ENCODE measurements around the gene TDRD9.
A peak's percentile ranks its signal among the peaks of the same experiment; 100 is the strongest.

The TDRD9 gene

DNA sequence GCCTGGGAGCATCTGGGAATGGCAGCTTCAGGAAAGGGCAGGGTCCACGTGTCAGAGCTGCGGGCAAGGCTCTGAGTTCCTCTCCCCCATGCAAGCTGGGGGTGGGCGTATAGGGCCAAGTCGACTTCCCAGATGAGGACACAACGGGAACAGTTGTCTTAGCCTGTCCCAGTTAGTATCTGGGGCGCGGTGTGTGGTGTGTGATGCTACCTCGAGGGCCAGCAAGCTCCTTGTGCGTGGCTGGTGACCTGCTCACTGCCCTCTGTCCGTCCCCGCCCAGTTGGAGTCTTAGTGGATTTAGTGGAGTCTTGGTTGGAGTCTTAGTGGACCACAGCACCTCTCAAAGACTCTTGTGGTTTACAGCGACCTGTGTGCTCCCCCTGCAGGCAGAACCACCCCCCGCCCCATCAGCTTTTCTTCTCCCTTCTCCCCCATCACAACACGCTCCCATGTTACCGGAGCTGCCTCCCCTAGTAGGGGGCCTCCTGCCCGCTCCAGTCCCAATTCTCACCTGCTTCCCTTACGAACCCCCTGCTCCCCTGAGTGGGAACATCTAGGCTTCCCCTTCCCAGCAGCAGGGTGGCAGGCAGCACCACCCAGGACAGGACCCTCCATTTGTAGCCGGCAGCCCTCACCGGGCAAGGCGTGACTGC, 165.9 kb downstream of the TDRD9 start:
- no peaks in the 10 kb centered on the region for H3K4me1 ChIP-seq (ENCODE audit: insufficient read depth, poor library complexity, severe bottlenecking)
- H3K36me3 ChIP-seq (ENCODE audit: low read depth), result no peaks in the 10 kb centered on the region
- TF ChIP-seq, protein P1, sequence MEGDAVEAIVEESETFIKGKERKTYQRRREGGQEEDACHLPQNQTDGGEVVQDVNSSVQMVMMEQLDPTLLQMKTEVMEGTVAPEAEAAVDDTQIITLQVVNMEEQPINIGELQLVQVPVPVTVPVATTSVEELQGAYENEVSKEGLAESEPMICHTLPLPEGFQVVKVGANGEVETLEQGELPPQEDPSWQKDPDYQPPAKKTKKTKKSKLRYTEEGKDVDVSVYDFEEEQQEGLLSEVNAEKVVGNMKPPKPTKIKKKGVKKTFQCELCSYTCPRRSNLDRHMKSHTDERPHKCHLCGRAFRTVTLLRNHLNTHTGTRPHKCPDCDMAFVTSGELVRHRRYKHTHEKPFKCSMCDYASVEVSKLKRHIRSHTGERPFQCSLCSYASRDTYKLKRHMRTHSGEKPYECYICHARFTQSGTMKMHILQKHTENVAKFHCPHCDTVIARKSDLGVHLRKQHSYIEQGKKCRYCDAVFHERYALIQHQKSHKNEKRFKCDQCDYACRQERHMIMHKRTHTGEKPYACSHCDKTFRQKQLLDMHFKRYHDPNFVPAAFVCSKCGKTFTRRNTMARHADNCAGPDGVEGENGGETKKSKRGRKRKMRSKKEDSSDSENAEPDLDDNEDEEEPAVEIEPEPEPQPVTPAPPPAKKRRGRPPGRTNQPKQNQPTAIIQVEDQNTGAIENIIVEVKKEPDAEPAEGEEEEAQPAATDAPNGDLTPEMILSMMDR (IDR thresholded peaks at IDR 0.05; ENCODE audit: poor library complexity, severe bottlenecking), result no peak
- no peaks in the 10 kb centered on the region for H3K27me3 ChIP-seq (ENCODE audit: insufficient read depth, poor library complexity, severe bottlenecking)
- no peak overlapping the region for H3K4me3 ChIP-seq (ENCODE audit: severe bottlenecking)
- no peak for DNase-seq (ENCODE audit: low spot score)
- H3K9me3 ChIP-seq (ENCODE audit: severe bottlenecking), result no peaks in the 10 kb centered on the region
- ATAC-seq (ENCODE audit: low read depth), result no peak
- no peak overlapping the region for H3K27ac ChIP-seq (ENCODE audit: poor library complexity, severe bottlenecking)

DNA sequence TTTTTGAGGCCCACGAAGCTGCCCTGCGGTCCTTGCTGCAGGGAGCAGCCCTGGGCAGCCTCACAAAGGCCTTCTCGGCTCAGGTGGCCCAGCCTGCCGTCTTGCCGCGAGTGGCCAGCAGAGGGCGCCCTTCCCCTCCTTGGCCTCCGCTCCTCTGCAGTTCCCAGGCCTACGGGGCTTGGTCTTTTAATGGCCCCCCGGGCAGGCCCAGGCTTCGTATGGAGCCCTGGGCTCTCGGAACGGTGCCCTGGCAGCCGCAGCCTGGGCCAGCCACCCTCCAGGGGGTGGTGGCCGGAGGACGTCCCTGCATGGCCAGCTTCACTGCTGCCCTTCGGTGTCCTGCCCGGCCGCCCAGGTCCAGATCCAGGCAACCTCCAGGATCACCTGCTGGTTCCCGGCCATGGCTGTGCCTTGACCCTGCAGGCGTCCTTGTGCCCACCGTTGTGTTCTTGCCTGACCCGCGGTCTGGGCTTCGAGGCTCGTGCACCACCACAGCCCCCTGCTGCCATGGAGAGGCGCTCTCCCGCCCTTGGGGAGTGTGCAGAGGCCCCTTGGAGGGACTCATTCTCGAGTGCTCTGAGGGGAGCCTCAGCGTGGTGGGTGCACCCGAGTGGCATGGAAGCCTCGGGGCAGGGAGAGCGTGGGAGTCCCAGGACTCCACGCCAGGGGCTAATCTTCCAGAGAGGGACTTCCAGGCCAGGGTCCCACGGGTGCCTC, 166.6 kb downstream of the TDRD9 start:
- no peaks in the 10 kb centered on the region for H3K27me3 ChIP-seq (ENCODE audit: insufficient read depth, poor library complexity, severe bottlenecking)
- H3K9me3 ChIP-seq (ENCODE audit: severe bottlenecking), result no peaks in the 10 kb centered on the region
- TF ChIP-seq, protein P1 (IDR thresholded peaks at IDR 0.05; ENCODE audit: poor library complexity, severe bottlenecking), result peak; percentile 93
- no peak overlapping the region for H3K4me3 ChIP-seq (ENCODE audit: severe bottlenecking)
- DNase-seq (ENCODE audit: low spot score) (no peak), ATAC-seq (ENCODE audit: low read depth) (peak; percentile 52)
- no peaks in the 10 kb centered on the region for H3K4me1 ChIP-seq (ENCODE audit: insufficient read depth, poor library complexity, severe bottlenecking)
- H3K27ac ChIP-seq (ENCODE audit: poor library complexity, severe bottlenecking), result no peak overlapping the region
- no peaks in the 10 kb centered on the region for H3K36me3 ChIP-seq (ENCODE audit: low read depth)

GRCh38 chr14:104095426-104096310, 167.4 kb downstream of the TDRD9 start:
- ATAC-seq (ENCODE audit: low read depth) (no peak), DNase-seq (ENCODE audit: low spot score) (no peak)
- no peaks in the 10 kb centered on the region for H3K27me3 ChIP-seq (ENCODE audit: insufficient read depth, poor library complexity, severe bottlenecking)
- TF ChIP-seq, protein P1 (IDR thresholded peaks at IDR 0.05; ENCODE audit: poor library complexity, severe bottlenecking), result no peak
- no peak overlapping the region for H3K4me3 ChIP-seq (ENCODE audit: severe bottlenecking)
- no peak overlapping the region for H3K27ac ChIP-seq (ENCODE audit: poor library complexity, severe bottlenecking)
- H3K36me3 ChIP-seq (ENCODE audit: low read depth), result no peaks in the 10 kb centered on the region
- H3K9me3 ChIP-seq (ENCODE audit: severe bottlenecking), result no peaks in the 10 kb centered on the region
- H3K4me1 ChIP-seq (ENCODE audit: insufficient read depth, poor library complexity, severe bottlenecking), result peaks cover 4% of the 10 kb centered on the region

- no peak for DNase-seq (ENCODE audit: low spot score)
- ATAC-seq (ENCODE audit: low read depth), result no peak
- H3K4me1 ChIP-seq (ENCODE audit: insufficient read depth, poor library complexity, severe bottlenecking), result peaks cover 11% of the 10 kb centered on the region
- TF ChIP-seq, protein P1 (IDR thresholded peaks at IDR 0.05; ENCODE audit: poor library complexity, severe bottlenecking), result no peak
- no peaks in the 10 kb centered on the region for H3K27me3 ChIP-seq (ENCODE audit: insufficient read depth, poor library complexity, severe bottlenecking)
- no peak overlapping the region for H3K4me3 ChIP-seq (ENCODE audit: severe bottlenecking)
- H3K9me3 ChIP-seq (ENCODE audit: severe bottlenecking), result no peaks in the 10 kb centered on the region
- no peaks in the 10 kb centered on the region for H3K36me3 ChIP-seq (ENCODE audit: low read depth)
- no peak overlapping the region for H3K27ac ChIP-seq (ENCODE audit: poor library complexity, severe bottlenecking)
These were observed 168.1 kb downstream of the TDRD9 start for GRCh38 chr14:104096318-104096717.

Data from RWPE2 (cell line).